Measurements from ENCODE around the gene CNN3.
A peak's percentile ranks its signal among the peaks of the same experiment; 100 is the strongest.

CNN3 gene

DNA sequence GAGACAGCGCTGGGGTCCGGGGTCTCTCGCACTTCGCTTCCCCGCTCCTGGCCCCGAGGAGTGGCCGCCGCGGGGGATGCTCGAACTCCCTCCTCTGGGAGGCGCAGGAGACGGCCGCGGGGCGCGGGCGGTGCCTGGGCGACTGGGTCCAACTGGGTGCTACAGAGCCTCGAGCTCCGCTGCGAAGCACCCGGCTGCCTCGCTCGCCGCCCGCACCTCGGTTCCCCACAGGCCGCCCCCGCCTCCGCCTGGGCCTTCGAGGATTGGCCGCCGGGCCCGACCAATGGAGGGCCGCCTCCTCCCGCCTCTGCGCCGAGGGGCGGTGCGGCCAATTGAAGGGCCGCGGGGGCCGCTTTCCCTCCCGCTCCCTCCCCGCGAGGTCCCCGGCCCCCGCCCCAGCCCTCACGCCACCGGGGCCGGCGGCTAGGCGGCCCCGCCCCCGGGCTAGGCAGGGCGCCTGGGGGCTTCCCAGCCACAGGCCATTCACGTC lies at the start of gene CNN3:
Gene CNN3, minus strand, starts transcription at position 196 of the 490 bp plus-strand sequence. CDS start 216 bp downstream, outside the sequence.
- DNase-seq = peak; percentile 78

- DNase-seq = no peak
These were observed 47.9 kb upstream of the CNN3 start for GRCh38 chr1:94974824-94975223.

GRCh38 chr1:94974241-94974640 lies 47.3 kb upstream of the CNN3 start:
- no peak for DNase-seq

DNA sequence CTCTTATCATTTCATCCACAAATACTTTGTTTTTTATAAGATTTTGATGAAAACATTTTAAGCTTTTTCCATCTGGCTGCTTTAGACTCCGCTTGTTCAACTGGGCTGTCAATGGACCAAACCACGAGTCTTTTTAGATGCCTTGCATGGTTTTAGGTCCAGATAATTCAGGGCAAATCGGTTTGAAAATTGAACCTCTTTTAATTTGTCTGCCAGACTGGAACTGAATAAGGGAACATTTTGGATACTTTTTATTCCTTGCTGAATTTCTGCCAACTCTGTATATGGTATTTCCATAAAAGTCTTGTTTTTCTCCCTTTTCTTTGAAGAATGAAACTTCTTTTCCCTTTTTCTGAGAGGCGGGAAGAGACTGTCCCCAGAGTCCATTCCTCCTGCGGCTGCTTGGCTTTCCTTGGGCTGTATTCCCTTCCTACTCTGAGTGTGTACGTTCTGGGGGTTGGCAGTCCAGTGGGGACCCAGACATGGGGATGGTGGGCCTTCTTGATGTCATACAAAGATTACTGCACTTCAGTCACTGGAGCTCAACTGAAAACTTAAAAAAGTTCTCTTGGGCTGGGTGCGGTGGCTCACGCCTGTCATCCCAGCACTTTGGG lies 46.5 kb upstream of the CNN3 start:
- no peak for DNase-seq

DNA sequence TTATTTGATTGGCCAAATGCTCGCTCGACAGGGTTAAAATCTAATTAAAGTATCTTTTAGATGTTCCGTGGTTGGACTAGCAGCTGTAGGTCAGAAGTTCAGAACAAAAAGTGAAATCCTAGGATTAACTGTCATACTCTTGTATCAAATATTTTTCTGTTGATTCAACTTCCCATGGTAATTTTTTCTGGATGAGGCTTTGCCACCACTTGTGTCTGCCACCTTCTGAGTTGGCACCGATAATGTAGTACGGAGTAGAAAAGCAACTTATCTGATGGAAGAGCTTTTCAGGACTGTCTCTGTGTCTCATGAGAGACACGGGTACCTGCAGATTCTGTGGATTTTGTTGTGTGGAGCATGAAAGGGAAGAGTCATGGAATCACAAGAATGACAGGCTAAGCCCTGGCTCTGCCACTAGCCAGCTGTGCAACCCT lies 44.6 kb upstream of the CNN3 start:
- no peak for DNase-seq

DNA sequence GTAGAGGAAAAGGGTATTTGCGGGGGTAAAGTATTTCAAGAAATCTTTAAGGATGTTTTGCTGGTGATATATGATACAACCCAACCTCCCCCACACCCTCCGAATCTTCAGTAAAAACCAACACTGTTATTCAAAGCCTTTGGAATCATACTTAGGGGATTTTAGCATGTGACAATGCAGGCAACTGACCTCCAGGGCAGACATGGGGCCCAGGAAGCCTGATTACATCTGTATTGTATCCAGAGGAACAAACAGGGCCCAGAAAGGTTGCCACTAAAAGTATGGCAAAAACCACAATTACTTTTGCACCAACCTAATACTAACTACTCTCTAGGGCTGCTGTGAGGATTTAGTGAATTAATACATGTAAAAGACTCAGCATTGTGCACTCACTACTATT lies 43.9 kb upstream of the CNN3 start:
- no peak for DNase-seq

DNA sequence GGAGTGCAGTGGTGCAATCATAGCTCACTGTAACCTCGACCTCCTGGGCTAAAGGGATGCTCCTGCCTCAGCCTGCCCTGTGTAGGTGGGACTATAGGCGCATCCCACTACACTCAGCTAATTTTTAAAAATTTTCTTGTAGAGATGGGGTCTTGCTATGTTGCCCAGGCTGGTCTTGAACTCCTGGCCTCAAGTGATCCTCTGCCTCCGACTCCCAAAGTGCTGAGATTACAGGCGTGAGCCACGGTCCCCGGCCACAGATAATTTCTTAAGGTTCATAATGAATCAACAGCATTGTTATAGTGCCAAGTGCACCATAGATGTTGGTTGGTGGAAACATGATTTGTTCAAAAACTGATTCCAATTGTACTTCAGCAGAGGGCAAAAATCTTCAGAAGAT lies 42.2 kb upstream of the CNN3 start:
- no peak for DNase-seq

DNA sequence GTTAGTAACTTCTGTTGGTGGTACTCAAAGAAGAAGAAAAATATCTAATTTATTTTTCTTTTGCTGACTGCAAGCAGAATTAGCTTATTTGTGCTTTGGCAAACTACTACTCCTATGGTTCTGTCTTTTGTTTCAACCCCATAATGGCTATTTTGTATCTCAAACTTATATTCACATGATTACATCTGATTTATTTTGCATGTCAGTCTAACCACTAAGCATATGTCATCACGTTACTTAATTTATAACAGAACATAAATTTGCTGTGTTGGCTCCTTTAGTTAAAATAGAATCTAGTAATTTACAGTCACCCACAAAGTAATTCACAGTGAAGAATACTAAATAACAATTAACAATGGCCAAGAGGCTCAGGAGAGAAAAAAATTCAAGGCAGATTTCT lies 39.1 kb upstream of the CNN3 start:
- DNase-seq = no peak

DNA sequence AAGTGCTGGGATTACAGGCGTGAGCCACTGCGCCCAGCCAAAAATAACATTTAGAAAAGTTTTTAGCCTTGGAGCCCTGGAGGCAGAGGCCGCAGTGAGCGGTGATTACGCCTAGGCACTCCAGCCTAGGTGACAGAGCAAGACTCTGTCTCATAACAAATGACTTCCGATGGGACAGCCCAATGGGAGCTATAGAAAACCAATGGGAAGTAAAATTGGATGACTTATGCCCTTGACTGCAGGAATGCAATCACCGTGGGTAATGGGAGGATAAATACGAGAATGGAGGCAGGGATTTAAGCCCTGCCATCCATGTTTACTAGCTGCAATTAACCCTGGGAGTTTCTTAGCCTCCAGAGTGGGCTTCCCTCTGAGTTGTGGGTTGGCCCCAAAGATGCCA lies 37.0 kb upstream of the CNN3 start:
- DNase-seq = no peak

DNA sequence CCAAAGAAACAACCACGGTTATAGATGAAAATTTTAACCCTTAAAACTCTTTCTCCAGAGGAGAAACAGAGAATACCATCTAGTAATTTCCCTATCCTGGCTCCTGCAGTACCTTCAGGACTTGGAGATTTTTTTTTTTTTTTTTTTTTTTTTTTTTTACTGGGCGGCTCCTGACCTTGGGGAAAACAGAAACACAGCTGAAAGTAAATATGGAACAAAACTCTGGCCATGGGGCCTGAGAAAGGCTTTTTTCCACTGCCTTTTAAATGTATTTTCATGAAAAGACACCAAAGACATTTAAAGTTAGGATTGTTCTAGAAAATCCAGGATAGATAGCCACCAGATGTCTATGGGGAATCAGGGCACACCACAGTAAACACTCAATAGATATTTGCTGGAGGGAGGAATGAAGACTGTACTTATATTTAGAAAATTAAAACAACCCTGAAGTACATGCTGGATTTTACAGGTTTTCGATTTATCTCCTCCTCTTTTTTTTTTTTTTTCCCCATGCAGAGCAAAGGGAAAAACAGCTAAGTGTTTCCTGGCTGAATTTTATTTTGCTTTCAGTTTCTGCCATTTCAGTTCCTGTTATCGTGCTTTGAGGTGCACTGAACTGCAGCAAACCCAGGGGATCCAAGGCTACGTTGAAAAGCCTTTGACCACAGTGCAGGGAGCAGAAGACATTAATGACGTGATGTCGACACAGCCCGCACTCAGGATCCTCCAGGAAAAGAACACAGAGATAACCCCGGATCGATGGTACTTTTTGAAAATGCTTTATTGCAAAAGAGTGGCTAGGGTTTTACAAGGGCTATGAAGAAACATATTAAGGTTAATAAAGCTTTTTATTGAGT lies 35.7 kb upstream of the CNN3 start:
- DNase-seq = no peak

GRCh38 chr1:94961988-94962387 lies 35.1 kb upstream of the CNN3 start:
- DNase-seq = no peak

GRCh38 chr1:94961582-94961981 lies 34.7 kb upstream of the CNN3 start:
- no peak for DNase-seq

- no peak for DNase-seq
These were observed 31.2 kb upstream of the CNN3 start for GRCh38 chr1:94958081-94958480.

DNA sequence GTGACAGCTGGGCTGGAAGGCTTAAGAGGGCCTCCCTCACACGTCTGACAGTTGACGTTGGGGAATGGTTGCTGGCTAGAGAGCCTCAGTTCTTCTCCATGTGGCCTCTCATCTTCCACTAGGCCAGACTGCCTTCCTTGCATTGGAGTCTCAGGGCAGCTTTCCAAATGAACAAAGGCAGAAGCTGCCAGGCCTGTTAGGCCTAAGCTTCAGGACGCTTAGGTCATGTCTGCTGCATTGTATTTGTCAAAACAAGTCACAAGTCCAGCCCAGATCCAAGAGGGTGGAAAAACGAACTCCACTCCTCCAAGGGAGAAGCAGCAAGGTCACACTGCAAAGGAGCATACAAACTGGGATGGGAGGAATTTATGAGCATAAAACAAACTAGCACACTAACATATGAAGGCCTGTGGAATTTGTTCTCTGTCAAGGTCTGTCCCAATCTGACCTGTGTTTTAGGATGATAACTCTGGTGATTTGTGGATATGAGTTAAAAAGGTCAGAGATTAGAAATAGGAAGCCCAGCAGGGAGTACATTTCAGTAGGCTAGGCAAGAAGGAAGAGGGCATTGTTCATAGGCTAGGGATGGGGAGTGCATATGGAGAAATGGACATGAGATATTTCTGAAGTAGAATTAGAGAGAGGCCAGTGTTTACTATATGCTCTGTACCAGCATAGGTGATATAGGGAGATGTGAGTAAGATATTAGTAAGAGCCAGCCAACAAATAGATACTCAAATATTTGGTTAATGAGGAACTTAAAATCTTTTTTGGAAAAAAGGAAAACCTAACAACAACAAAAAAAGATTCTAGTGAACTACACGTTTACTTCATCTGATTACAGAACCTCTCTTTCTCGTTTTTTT lies 29.1 kb upstream of the CNN3 start:
- no peak for DNase-seq

GRCh38 chr1:94954263-94955220 lies 27.6 kb upstream of the CNN3 start:
- DNase-seq = no peak

- DNase-seq = no peak
These were observed 26.8 kb upstream of the CNN3 start for GRCh38 chr1:94953746-94954145.

- DNase-seq = no peak
These were observed 26.2 kb upstream of the CNN3 start for GRCh38 chr1:94953107-94953506.

- no peak for DNase-seq
These were observed 25.6 kb upstream of the CNN3 start for GRCh38 chr1:94952539-94952938.

GRCh38 chr1:94951509-94952208 lies 24.7 kb upstream of the CNN3 start:
- DNase-seq = no peak

DNA sequence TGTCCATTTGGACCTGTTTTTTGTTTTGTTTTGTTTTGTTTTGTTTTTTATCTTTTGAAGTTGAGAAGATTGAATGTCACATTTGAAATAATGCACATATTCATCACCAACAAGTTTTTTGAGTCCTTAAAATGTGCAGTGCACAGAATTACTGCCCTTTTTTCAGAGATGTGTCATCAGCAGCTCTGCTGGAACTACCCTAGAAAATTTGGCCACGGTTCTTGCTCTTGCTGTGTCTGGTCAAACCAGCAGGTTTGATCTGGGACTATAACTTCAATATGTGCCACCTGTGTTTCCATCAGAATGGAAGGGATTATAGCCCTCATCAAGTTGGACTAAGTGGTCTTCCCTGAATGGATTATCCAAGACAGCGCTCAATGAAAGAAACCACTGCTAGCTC lies 24.1 kb upstream of the CNN3 start:
- DNase-seq = no peak

Data from SHP77 treated with DMSO at 0.1 percent for 48 hours (cell line).